ENCODE results near the gene MYL6B. TPM values are rescaled to one million over a fixed set of nuclear protein-coding genes. Genes with fewer than 3 reads are reported as not detected.

MYL6B gene
- total RNA-seq, 1 donor from 2014 or later = 103 TPM

DNA sequence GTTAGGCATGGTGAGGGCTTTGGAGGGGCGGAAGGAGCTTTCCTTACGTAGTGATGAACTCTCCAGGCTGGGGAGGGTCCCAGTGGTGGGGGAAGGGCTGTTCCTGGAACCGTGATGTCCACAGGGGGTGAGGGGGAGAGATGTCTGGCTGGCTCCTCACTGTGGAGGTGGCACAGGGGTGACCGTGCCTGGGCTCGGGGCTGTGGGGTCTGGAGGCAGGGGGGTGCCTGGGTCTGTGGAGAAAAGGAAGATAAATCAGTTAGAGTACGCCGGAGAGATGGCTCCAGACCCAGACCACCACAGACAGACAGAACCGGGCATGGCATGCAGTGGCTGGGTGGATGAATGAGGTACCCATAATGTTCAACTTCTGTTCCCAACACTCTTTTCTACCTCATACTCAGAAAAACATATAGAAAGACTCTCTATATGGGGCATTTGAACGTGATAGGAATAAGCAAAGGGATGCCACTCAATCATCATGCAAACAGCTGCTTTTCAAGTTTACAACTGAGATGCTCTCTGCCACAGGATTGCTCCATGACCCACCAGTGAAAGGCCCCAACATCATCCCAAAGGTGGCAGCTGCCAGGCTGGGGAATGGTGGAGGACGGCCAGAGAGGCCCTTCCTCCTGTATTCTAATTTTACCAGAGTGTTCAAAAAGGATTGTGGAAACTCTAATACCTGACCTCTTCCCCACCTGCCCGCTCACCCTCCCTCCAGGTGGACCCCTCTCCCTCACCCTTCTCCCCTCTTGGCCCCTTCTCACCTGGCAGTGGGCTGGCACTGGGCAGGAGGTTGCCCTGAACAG, 11.4 kb downstream of the MYL6B start:
- DNase-seq (ENCODE audit: extremely low read depth, low read depth, low spot score) = no peak

DNA sequence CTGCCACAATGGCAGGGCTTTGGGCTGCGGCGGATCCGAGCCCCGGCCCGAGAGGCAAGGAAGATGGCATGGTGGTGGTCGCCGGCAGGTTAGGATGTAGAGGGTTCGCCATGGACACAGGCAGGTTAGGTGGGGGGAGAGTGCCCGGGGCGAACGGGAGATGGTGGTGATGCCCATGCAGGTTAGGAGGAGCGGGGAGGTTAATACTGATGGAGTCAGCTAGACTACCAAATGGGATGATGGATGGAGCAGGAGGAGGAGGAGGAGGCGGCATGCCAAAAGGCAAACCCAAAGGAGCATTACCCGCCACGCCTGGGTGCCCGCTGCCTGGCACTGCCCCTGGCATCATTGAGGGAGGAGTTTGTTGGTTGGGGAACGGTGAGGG, 11.9 kb downstream of the MYL6B start:
- DNase-seq (ENCODE audit: extremely low read depth, low read depth, low spot score) = no peak

DNA sequence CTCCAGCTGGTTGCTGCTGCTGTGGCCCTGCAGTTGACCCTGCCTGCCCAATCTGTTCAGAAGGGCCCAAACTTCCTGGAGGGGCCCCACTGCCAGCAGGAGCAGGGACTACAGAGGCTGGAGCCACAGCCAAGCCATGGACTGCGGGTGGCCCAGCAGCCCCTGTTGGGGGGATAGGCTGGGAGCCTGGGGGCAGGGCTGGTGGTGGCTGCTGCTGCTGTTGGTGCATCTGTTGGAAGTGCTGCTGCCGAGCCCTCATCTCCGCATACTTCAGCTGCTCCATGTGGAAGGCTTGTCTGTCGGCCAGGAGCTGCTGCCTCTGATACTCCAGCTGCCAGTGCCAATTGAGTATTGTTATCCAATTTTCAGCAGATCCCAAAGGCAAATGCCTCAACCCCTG, 13.0 kb downstream of the MYL6B start:
- DNase-seq (ENCODE audit: extremely low read depth, low read depth, low spot score) = no peak

DNA sequence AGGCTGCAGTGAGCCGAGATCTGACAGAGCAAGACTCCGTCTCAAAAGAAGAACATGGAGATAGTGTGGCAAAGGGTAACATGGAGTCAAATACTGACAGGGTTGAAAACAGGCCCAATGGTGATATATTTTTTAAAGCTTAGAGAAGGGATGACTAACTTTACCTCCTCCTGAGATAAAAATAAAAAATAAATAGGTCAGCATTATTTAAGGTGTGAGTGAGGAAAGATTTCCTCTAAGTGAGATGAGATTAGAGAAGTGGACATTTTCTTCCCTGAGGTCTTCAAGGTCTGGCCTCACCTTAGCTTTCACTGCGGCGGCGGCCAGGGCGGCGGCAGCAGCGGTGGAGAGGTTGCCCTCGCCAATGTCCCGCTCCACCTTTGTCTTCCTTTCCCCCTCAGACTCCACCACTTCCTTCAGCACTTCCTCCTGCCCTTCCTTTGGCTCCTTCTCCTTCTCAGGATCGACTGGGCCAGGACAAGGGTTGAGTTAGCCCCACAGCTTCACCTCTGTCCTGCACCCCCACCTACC, 16.9 kb downstream of the MYL6B start:
- DNase-seq (ENCODE audit: extremely low read depth, low read depth, low spot score) = no peak

DNA sequence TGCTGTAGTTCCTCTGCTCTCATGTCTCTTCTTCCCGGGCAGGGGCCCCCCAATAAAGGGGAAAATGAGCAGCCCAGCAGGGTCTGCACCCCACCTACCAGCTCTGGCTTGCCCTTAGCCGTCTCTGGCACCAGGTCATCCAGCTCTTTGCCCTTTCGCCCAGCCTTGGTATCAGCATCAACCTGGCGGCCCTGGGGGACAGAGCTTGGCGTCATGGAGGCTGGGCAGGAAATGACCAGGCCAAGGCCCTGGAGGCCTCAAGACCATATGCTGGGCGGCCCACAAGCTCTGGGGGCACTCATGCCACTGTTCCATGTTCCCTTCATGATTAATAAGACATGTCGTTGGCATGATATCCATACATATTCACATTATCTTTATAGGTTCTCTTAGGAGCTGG, 20.5 kb downstream of the MYL6B start:
- DNase-seq (ENCODE audit: extremely low read depth, low read depth, low spot score) = no peak

DNA sequence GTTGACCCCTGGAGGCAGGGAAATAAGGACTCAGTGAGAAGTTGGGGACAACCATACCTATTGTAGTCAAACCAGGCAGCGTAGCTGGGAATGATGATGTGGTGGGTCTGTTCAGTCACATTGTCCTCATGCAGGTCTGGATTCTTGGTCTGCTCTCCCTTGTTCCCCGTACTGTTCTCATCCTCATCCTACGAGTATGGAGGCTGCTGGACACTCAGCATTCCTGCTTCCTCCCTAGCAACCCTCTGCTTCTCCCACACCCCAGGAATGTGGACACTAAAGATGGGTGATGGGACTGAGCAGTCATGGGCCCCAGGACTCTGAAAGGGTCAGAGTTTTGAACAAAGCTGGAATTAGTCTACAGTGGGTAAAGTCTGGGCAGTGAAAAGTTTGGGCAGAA, 26.0 kb downstream of the MYL6B start:
- no peak for DNase-seq (ENCODE audit: extremely low read depth, low read depth, low spot score)

DNA sequence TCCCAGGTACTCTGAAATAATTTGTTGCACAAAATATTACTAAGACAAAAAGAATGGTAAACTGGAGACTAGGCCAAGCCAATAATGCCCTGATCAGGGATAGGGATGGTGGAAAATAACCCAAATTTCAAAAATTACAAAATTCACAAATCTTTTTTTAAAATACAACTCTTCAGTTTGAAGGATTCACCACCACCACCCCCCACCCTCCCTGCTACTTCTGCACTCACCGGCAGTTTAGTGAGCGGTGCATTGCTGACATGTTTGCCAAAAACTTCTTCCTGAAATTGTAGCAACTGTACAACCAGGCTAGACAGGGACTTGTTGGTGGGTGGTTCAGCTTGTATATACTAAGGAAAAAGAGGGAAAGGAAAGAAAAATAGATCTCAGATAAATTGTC, 34.6 kb downstream of the MYL6B start:
- no peak for DNase-seq (ENCODE audit: extremely low read depth, low read depth, low spot score)

DNA sequence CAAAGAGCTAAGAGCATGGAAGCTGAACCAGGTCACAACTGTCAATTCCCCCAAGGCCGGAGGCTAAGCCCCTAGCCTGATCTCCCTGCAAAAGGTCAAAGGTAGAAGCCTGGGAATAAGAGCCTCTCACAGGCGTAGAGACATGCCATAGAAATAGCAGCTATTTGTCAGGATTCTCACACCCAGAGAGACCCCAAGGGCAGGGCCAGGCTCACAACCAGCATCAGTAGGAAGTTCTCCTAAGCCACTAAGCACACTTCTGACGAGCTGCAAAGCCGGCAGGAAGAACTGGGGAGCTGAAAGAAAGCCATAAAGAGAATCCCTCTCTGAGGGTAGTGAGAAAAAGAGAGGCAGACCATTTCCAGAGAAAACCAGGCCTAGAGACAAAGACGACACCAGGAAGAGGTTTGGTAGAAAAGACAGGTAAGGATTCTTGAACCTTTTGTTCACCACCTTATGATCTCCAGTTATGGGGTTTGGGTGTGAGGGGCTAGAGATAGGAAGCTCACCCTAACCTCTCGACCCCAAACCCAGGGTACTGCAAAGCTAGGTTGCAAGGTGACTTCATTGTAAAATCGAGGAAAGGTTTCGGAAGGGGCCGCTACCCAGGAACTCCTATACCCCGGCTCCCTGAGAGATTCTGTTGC, 35.9 kb downstream of the MYL6B start:
- DNase-seq (ENCODE audit: extremely low read depth, low read depth, low spot score) = no peak

DNA sequence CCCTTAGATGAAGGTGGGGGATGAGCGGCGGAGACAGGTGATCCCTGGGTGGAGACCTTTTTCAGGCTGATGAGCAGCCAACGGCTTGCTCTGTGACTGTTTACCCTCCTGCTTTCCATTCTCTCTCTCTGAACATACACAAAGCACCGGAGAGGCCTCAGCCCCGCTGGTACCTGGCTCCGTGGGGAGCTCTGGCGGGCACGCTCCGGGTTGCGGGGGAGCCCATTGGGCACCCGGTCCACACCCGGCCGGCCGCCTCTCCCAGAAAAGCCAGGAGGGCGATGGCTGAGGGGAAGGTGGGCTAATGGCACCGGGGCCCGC, 36.4 kb downstream of the MYL6B start:
- no peak for DNase-seq (ENCODE audit: extremely low read depth, low read depth, low spot score)

DNA sequence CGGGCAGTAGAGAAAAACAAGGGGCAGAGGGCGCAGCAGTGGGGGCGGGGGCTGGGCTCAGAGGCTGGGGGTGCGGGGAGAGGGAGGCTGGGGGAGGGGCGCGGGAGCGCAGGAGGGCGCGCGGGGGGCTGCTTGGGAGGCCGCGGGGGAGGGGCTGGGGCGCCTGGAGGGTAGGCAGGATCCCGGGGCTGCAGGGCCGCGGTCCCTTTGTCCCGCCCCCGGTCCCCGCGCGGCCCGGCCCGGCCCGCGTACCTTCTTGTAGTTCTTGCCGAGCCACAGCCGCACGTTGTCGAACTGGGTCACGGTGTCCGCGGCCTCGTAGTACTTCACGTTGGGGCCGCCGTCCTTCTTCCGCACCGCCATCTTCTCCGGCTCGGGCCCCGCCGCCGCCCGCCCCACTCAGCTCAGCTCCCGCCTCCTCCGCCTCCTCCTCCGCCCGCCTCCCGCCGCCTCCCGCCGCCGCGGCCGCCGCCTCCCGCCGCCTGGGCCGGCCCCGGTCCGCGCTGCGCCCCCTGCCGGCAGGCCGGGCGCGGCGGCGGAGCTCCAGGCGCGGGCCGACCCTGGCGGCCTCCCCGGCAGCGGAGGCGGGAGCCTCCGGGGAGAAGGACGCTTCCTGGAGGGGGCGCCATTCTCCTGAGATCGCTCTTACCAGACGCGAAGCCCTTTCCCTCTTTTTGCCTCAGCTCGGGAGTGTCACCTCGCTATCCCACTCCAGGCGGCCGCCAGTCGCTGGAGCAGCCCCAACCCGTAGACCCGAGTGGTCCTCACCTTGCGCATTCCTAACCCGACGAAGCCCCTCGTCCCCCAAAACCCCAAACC, 36.9 kb downstream of the MYL6B start, which contains the start of gene SMARCC2:
Gene SMARCC2 (minus strand): TSS at position 385 of the 819 bp plus-strand sequence. CDS start 22 bp downstream, at position 363.
- DNase-seq (ENCODE audit: extremely low read depth, low read depth, low spot score) = no peak

DNA sequence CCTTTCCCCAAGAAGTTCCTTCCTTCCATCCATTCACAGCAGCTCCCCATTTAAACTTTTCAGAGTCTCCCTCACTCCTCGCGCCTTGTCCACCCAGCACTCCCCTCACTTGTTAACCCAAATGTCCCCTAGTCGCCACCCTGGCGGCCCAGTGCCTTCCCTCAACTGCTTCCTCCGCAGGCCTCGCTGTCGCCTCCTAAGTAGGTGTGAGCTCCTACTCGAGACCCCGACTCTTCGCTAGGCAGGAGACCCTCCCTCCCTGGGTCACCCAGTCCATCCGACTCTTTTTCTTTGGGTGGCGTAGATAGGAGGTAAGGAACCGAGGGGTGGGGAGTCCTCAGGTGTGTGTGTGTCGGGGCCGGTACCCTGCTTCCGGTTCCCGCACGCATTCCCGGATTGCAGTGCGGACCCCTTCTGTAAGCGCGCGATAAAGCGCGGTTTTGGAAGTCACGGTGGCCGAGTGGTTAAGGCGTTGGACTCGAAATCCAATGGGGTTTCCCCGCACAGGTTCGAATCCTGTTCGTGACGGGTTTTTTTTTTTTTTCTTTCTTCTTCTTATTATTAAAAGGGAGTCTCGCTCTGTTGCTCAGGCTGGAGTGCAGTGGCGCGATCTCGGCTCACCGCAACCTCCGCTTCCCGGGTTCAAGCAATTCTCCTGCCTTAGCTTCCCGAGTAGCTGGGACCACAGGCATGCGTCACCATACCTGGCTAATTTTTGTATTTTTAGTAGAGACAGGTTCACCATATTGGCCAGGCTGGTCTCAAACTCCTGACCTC, 37.7 kb downstream of the MYL6B start:
- peak; percentile 56 for DNase-seq (ENCODE audit: extremely low read depth, low read depth, low spot score)

DNA sequence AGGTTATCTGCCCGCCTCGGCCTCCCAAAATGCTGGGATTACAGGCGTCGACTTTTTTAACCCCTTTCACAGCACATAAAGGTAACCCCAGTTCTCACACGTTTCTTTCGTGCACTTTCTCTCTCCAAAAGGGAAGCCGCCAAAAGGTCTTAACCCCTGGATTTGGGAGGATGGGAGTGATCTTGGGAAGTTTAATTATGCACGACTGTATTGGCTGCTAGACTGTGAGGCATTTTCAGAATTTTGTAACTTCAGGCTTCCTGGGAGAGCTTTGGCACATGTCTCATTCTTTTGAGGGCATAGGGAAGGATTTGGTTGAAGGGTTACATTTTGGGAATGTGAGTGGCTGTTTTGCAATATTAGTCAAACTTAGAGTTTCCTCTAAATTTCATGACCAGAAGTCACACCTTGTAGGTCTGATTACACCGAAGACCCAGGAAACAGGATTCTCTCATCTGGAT, 38.3 kb downstream of the MYL6B start:
- DNase-seq (ENCODE audit: extremely low read depth, low read depth, low spot score) = no peak

DNA sequence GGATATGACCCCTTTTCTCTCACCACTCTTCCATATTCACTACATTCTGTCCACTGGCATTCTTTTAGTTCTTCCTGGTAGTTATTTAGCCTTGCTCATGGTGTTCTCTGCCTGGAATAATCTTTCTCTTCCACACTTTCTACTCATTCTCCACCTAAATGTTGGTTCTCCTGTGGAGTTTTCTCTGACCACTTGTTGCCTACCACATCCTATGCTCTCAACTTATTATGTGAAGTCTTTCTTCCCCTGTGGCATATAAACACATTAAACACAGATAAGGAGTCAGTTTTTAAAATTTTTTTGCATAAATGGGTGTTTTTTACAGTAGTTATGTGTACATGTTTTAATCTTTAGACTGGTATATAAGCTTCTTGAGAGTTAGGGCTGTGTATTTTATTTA, 40.2 kb downstream of the MYL6B start:
- DNase-seq (ENCODE audit: extremely low read depth, low read depth, low spot score) = no peak

DNA sequence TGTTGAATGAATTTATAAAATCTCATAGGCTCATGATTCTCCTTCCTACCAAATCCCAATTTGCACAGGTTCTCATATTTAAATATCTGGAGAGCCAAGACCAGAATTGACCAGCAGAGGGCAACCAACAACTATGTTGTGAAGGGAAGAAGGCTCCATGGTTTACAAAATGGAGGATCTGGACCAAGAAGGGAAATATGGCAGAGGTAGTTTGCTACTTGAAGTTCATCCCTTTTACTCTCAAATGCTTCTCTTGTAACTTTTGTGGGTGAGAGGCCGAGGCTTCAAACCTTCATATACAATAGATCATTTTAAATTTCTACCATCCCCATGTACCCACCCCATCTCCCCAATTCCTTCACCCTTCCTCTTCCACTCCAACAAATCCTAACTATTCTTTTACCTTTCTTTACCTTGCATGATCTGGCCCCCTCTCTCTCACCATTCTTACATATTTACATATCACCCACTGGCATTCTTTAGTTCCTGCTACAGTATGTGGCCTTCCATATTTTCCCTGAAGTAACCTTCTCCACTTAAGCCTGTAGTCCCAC, 40.7 kb downstream of the MYL6B start:
- peak; percentile 81 for DNase-seq (ENCODE audit: extremely low read depth, low read depth, low spot score)

DNA sequence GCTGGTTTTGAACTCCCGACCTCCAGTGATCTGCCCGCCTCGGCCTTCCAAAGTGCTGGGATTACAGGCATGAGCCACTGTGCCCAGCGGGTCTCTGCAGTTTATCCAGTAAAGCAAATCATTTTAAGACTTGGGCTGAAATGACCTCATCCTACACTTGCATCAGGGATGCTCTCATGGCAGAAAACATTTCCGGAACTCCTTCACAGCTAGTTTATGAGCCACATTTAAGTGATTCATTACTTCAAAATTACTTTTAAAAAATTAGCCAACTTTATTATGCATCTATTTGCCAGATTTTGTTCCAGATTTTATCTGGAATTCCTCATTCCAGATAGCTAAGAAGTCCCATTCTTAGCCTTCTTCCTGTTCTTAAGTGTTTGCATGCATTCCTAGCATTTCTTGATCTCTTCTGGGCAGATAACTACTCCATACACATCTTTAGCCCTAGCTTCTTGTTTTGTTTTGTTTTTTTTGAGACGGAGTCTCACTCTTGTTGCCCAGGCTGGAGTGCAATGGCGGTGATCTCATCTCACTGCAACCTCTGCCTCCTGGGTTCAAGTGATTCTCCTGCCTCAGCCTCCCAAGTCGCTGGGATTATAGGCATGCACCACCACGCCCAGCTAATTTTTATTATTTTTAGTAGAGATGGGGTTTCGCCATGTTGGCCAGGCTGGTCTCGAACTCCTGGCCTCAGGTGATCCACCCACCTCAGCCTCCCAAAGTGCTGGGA, 44.6 kb downstream of the MYL6B start:
- peak; percentile 84 for DNase-seq (ENCODE audit: extremely low read depth, low read depth, low spot score)

DNA sequence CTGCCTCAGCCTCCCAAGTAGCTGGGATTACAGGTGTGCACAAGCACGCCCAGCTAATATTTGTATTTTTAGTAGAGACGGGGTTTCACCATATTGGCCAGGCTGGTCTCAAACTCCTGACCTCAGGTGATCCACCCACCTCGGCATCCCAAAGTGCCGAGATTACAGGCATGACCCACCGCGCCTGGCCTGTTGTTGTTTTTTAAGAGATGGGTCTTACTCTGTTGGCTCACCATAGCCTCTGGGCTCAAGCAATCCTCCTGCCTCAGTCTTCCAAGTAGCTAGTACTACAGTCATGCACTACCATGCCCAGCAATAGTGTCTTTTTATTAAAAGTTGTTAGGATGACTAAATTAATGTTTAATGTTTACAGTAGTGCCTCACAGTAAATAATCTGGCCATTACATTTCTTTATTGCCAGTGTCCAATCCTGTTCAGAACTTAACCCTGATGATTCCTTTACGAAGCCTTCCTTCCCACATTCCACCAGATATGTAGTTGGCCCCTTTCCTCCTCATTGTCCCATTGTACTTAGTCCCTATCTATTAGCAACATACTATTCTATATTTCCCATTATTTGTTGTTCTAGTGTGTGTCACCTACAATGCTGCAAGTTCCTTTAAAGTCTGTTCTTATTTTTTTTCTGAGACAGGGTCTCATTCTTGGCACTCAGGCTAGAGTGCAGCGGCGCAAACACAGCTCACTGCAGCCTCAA, 45.7 kb downstream of the MYL6B start:
- DNase-seq (ENCODE audit: extremely low read depth, low read depth, low spot score) = no peak

DNA sequence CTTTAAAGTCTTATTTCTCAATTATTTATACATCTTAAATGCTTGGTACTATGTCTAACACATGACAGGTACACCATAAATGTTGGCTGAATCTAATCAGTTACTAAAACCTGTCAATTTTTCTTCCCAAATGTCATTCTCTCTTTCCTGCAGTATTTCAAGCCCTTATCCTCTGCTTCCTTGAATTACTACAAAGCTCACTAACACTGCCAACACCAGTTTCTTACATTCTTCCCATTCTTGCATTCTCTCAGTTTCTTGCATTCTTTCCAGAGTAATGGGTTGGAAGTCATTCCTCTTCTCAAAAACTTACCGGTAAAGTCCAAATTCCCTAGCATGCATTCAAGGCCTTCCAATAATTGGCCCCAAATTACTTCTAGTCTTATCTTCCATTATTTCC, 46.4 kb downstream of the MYL6B start:
- no peak for DNase-seq (ENCODE audit: extremely low read depth, low read depth, low spot score)

DNA sequence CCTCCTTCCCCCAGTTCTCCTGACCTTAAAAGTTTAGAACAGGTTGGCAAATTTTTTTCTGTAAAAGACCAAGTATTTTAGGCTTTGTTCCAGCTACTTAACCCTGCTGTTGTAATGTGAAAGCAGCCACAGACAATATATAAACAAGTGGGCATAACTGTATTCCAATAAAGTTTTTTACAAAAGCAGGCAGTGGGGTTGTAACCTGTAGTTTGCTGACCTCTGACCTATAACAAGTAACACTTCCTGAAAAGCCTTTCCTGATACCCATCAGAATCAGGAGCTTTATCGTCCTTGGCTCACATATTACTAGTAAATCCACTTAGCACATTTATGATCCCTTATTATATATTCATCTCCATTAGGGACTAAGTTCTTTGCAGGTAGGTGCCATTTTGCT, 50.0 kb downstream of the MYL6B start:
- no peak for DNase-seq (ENCODE audit: extremely low read depth, low read depth, low spot score)

DNA sequence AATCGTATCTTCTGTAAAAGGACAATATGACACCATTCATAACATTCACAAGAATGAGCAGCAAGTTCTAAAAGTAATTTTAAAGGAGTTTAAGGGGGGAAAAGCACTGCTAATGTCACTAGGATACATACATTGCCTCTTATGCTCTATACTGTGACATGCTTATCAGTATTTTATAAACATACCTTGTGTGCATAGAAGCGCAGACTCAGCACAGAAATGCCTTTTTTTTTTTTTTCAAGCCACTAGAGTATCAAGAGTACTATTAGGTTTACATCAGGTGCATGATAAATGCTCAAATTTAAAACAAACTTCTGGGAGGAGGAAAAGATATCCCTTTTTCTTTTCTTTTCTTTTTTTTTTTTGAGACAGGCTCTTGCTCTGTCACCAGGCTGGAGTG, 50.5 kb downstream of the MYL6B start:
- DNase-seq (ENCODE audit: extremely low read depth, low read depth, low spot score) = no peak
